Measurements from ENCODE around the gene RBM47. TPM values are rescaled to one million over a fixed set of nuclear protein-coding genes. Genes with fewer than 3 reads are reported as not detected.

Gene RBM47
- total RNA-seq, 1 donor from 2014 or later: 4.6 TPM

- Mint-ChIP-seq H3K9me3 (ENCODE audit: unreplicated experiment) (no peaks in the 10 kb centered on the region), H3K4me1 (ENCODE audit: unreplicated experiment) (peaks cover 14% of the 10 kb centered on the region), H3K27ac (ENCODE audit: unreplicated experiment) (peak overlapping the region; percentile 76), H3K36me3 (ENCODE audit: low read depth, unreplicated experiment) (no peaks in the 10 kb centered on the region), H3K27me3 (ENCODE audit: unreplicated experiment) (no peaks in the 10 kb centered on the region), H3K4me3 (ENCODE audit: unreplicated experiment) (no peak overlapping the region)
- no peak for DNase-seq (ENCODE audit: low spot score)
- no peak for TF ChIP-seq CTCF (IDR thresholded peaks at IDR 0.05; ENCODE audit: unreplicated experiment)
Measured at GRCh38 chr4:40595981-40596380, 33.7 kb downstream of the RBM47 start.

GRCh38 chr4:40594261-40595178 is 35.1 kb downstream of the RBM47 start:
- DNase-seq (ENCODE audit: low spot score): no peak
- no peak for TF ChIP-seq CTCF (IDR thresholded peaks at IDR 0.05; ENCODE audit: unreplicated experiment)
- Mint-ChIP-seq H3K4me1 (ENCODE audit: unreplicated experiment) (peaks cover 14% of the 10 kb centered on the region), H3K9me3 (ENCODE audit: unreplicated experiment) (no peaks in the 10 kb centered on the region), H3K36me3 (ENCODE audit: low read depth, unreplicated experiment) (no peaks in the 10 kb centered on the region), H3K27me3 (ENCODE audit: unreplicated experiment) (no peaks in the 10 kb centered on the region), H3K27ac (ENCODE audit: unreplicated experiment) (no peak overlapping the region), H3K4me3 (ENCODE audit: unreplicated experiment) (no peak overlapping the region)

- Mint-ChIP-seq H3K27me3 (ENCODE audit: unreplicated experiment) (no peaks in the 10 kb centered on the region), H3K36me3 (ENCODE audit: low read depth, unreplicated experiment) (no peaks in the 10 kb centered on the region), H3K27ac (ENCODE audit: unreplicated experiment) (no peak overlapping the region), H3K4me1 (ENCODE audit: unreplicated experiment) (peaks cover 14% of the 10 kb centered on the region), H3K4me3 (ENCODE audit: unreplicated experiment) (no peak overlapping the region), H3K9me3 (ENCODE audit: unreplicated experiment) (no peaks in the 10 kb centered on the region)
- TF ChIP-seq CTCF (IDR thresholded peaks at IDR 0.05; ENCODE audit: unreplicated experiment): no peak
- DNase-seq (ENCODE audit: low spot score): no peak
Measured at GRCh38 chr4:40592034-40592433, 37.6 kb downstream of the RBM47 start.

GRCh38 chr4:40587826-40588225 is 41.8 kb downstream of the RBM47 start:
- no peak for TF ChIP-seq CTCF (IDR thresholded peaks at IDR 0.05; ENCODE audit: unreplicated experiment)
- no peak for DNase-seq (ENCODE audit: low spot score)
- Mint-ChIP-seq H3K4me1 (ENCODE audit: unreplicated experiment) (peaks cover 4% of the 10 kb centered on the region), H3K27ac (ENCODE audit: unreplicated experiment) (no peak overlapping the region), H3K36me3 (ENCODE audit: low read depth, unreplicated experiment) (no peaks in the 10 kb centered on the region), H3K27me3 (ENCODE audit: unreplicated experiment) (no peaks in the 10 kb centered on the region), H3K9me3 (ENCODE audit: unreplicated experiment) (no peaks in the 10 kb centered on the region), H3K4me3 (ENCODE audit: unreplicated experiment) (no peak overlapping the region)

GRCh38 chr4:40587351-40587750 is 42.3 kb downstream of the RBM47 start:
- H3K4me1 Mint-ChIP-seq (ENCODE audit: unreplicated experiment): peaks cover 4% of the 10 kb centered on the region
- H3K27me3 Mint-ChIP-seq (ENCODE audit: unreplicated experiment): peaks cover 2% of the 10 kb centered on the region
- TF ChIP-seq CTCF (IDR thresholded peaks at IDR 0.05; ENCODE audit: unreplicated experiment): no peak
- H3K36me3 Mint-ChIP-seq (ENCODE audit: low read depth, unreplicated experiment): no peaks in the 10 kb centered on the region
- no peaks in the 10 kb centered on the region for H3K9me3 Mint-ChIP-seq (ENCODE audit: unreplicated experiment)
- H3K27ac Mint-ChIP-seq (ENCODE audit: unreplicated experiment): no peak overlapping the region
- H3K4me3 Mint-ChIP-seq (ENCODE audit: unreplicated experiment): no peak overlapping the region
- DNase-seq (ENCODE audit: low spot score): no peak

Measured in endothelial cell (in vitro differentiated cells).